GM21390 (cell line): Measurements from ENCODE around the gene MICALL1.
"Not testable (repeated sequence)": the region's sequence is repeated elsewhere in the genome, so short reads cannot be mapped to it uniquely, and the experiment has no call there.

ENCODE experiments used
- ATAC-seq: cut with Tn5 transposase; IDR thresholded peaks from one replicate; pipeline ENCODE4 v1.9.1; 2021; ENCODE audit not compliant: unreplicated experiment

MICALL1 gene

DNA sequence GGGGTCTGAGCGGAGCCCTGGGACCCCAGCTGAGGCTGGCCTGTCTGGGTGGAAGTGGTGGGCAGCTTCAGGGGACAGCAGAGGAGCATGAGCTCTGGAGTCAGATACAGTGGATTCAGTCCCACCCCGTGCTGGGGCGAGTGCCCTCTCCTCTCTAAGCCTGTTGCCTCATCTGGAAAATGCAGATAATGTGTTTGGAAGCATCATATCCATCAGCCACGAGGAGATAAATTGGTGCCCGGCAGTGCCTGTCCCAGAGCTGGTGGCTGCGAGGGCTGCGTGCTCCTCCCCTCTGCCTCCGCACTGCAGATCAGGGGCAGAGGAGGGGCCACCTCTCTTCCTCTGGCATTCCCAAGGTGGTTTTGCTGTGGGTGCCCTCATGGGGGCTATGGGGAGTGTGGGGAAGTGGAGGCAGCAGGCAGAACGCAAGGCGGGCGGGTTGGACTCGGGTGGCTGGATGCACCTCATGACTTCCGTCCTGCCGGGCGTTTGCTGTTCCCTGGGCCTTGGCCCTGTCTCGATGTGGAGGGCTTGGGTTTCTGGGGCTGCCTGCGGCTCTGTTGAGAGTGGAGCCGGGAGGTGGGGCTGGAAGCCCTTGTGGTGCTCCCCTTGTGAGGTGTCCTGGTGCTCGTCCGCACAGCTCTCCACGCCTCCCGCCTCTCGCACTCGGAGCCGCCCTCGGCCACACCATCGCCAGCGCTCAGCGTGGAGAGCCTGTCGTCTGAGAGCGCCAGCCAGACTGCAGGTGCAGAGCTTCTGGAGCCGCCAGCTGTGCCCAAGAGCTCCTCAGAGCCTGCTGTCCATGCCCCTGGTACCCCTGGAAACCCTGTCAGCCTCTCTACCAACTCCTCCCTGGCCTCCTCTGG lies 20.9 kb downstream of the MICALL1 start:
- ATAC-seq: no peak

DNA sequence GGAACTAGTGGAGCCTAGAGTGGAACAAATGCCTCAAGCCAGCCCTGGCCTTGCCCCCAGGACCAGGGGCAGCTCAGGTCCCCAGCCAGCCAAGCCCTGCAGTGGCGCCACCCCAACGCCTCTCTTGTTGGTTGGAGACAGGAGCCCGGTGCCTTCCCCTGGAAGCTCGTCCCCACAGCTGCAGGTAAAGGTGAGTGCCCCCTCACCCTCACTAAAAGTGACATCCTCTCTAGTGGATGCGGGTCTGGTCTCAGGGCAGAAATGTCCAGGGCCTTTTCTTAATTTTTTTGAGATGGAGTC lies 21.5 kb downstream of the MICALL1 start:
- no peak for ATAC-seq

DNA sequence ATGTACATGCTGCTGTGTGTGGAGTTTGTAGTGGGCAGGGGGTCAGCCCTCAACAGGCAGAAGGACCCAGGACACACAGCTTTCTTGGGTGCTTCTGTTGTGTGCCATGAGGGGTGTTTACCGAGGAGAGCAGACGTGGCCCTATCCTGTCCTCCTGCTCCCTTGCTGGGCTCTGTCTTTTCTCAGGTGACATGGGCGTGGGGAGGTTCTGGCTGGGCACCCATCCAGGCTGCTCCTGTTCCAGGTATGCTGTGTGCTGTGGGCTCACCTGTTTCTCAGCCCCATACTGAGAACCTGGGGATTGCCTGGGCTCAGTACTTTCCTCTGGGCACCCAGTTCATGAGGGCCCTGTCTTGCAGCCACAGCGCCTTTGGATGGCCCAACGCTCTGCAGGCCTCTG lies 23.3 kb downstream of the MICALL1 start:
- no peak for ATAC-seq

DNA sequence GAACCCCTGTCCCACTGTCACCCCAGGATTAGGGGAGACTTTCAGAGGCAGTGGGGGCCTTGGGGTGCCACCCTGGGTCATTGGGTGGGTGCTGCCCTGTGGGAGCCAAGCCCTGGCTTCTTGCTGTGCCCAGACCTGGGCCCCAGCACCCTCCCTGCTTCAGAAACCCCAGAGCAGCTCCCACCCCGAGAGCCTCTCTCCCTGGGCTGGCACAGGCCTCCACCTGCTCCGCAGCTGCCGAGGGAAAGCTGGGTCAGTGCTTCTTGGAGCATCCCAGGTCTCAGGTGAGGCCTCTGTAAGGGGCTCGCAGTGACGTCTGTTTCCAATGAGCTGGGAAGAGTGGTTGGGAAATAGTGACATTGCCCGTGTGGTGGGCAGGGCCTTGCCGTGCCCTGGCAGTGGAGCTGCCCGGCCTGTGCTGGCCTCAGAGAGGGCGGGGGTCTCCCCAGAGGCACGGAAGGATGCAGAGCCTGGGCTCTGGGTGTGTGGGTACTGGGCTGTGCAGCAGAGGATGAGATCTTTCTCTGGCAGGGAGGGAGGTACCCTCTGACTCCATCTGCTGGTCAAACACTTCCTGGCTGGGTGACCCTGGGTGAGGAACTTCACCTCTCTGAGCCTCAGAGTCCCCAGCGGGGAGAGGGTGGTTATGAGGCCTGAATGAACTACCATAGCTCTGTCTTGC lies 24.3 kb downstream of the MICALL1 start:
- no peak for ATAC-seq

- no peak for ATAC-seq
These were observed 24.9 kb downstream of the MICALL1 start for GRCh38 chr22:37930952-37931440.

DNA sequence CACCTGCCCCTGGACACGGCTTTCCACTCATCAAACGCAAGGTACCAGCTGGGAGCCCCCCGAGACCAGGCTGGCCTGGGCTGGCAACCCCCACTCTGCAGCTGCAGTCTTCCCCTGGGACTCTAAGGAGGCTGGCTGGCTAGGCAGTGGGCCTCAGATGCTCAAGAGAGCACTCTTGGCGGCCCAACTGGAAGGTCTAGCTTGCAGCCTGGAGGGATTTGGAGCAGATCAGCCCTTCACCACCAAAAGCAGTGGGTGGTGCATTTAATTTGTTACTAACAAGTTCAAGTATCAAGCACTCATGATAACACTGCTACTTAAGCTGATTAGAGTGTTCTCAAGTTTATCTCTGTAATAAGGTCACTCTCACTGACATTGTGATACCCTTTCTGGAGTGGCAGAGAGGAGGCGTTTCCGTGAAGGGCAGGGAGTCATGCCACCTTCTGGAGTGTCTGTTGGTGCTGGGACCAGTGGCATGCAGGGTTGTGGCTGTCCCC lies 25.8 kb downstream of the MICALL1 start:
- ATAC-seq: no peak

- no peak for ATAC-seq
These were observed 26.3 kb downstream of the MICALL1 start for GRCh38 chr22:37932401-37932800.

DNA sequence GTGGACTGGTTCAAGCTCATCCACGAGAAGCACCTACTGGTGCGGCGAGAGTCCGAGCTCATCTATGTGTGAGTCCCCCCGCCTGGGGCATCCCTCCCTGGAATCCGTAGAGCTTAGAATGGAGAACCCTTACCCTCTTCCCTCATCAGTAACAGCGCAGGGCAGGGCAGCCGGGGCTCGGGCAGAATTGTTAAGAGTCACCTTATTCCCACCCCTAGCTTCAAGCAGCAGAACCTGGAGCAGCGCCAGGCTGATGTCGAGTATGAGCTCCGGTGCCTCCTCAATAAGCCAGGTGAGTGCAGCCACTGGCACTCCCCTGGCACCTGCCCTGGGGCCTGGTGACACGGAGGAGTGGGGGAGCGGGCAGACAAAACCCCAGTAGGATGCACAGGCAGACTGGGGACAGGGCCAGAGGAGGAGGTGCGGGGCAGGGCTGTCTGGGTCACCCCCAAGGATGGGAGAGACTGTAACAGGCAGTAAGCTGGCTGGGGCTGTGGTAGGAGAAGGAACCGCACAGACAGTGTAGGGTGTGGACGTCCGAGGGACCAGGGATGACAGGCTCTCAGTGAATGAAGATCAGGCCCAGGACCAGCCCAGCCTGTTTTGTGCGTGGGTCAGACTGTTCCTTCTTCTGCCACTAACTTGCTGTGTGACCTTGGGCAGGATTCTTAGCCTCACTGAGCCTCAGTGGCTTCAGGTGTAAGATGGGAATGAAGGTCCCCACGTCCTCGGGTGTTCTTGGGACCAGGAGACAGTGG lies 26.9 kb downstream of the MICALL1 start:
- ATAC-seq: no peak

GRCh38 chr22:37933711-37934376 lies 27.7 kb downstream of the MICALL1 start:
- peak; percentile 78 for ATAC-seq

GRCh38 chr22:37940698-37941376 lies 34.7 kb downstream of the MICALL1 start:
- ATAC-seq: no peak

DNA sequence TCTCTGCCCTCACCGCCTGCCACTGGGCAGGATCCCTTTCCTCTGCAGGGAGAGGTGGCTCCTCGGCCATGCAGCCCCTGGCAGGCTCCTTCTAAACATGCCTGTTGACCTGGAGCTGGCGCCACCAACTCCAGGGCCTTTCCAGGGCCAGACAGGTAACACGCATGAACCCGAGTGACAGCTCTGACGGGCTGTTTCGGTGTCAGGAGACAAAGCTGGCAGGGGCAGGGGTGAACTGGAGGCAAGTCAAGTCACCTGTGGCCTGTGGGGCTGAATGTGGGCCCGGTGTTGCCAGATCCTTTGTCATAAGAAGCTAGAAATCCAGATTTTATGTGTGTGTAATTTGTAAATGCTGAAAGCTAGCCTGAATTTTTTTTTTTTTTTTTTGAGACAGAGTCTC lies 36.0 kb downstream of the MICALL1 start:
- no peak for ATAC-seq

GRCh38 chr22:37943136-37943824 lies 37.2 kb downstream of the MICALL1 start:
- no peak for ATAC-seq

DNA sequence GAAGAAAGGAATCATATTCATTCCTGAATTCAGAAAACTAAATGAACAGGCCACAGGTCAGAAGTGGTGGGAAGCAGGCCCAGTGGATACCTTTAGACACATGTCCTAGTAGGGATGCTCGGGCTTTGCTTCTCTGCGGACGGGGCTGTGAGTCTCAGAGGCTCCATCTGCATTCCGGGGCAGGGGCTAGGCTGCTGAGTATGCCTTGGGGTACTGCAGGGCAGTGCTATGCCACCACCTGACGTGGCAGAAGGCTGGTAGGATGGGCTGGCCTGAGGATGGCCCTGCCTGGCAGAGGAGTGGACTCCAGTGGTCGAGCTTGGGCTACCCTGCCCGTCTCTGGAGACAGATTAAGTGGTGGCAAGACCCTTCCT lies 37.7 kb downstream of the MICALL1 start:
- no peak for ATAC-seq

- not testable (repeated sequence) for ATAC-seq
These were observed 38.3 kb downstream of the MICALL1 start for GRCh38 chr22:37944423-37944822.

GRCh38 chr22:37947142-37947795 lies 41.2 kb downstream of the MICALL1 start:
- ATAC-seq: not testable (repeated sequence)

DNA sequence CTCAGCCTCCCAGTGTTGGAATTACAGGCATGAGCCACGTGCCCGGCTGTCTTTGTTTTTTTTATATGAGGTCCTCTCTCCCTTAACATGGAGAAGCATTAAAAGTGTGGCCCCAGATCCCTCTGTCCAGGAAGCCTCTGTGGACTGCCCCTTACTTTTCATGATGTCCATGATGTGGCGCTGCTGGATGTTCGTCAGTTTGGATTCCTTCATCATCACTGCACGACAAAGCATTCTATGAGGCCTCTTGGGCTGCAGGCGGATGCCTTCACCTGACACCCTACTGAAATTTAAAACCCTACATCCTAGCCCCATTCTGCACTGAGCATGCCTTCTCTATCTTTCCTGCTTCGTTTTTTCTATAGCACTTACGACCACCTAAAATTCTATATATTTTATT lies 45.2 kb downstream of the MICALL1 start:
- no peak for ATAC-seq

GRCh38 chr22:37952629-37953028 lies 46.5 kb downstream of the MICALL1 start:
- not testable (repeated sequence) for ATAC-seq

GRCh38 chr22:37953062-37953436 lies 47.0 kb downstream of the MICALL1 start:
- ATAC-seq: peak; percentile 28

GRCh38 chr22:37953437-37954179 lies 47.5 kb downstream of the MICALL1 start, which contains the start of the genes C22orf23 and POLR2F:
Gene C22orf23 (minus strand): TSS chr22:37953601. CDS start chr22:37953149, 452 bp downstream.
Gene POLR2F (plus strand): TSS chr22:37953699. CDS start chr22:37953788, 89 bp downstream.
- ATAC-seq: peak; percentile 83
